Measurements from ENCODE around the gene TBC1D16. TPM values are rescaled to one million over a fixed set of nuclear protein-coding genes. Genes with fewer than 3 reads are reported as not detected.

The TBC1D16 gene
- total RNA-seq, 1 donor from 2014 or later = 21.7 TPM

GRCh38 chr17:79977708-79978547, 57.7 kb downstream of the TBC1D16 start:
- H3K27me3 ChIP-seq = no peaks in the 10 kb centered on the region
- no peak overlapping the region for H3K27ac ChIP-seq
- DNase-seq (peak; percentile 50), ATAC-seq (no peak)
- H3K36me3 ChIP-seq = no peaks in the 10 kb centered on the region
- H3K4me3 ChIP-seq = no peak overlapping the region
- TF ChIP-seq CTCF (IDR thresholded peaks at IDR 0.05) = no peak
- no peaks in the 10 kb centered on the region for H3K9me3 ChIP-seq
- intact Hi-C loops (cut with DNase I) = loop anchor here (10.0 kb wide), 1 partner anchor 193 kb away; no protein-coding TSS in a partner anchor
- H3K4me1 ChIP-seq = no peaks in the 10 kb centered on the region

DNA sequence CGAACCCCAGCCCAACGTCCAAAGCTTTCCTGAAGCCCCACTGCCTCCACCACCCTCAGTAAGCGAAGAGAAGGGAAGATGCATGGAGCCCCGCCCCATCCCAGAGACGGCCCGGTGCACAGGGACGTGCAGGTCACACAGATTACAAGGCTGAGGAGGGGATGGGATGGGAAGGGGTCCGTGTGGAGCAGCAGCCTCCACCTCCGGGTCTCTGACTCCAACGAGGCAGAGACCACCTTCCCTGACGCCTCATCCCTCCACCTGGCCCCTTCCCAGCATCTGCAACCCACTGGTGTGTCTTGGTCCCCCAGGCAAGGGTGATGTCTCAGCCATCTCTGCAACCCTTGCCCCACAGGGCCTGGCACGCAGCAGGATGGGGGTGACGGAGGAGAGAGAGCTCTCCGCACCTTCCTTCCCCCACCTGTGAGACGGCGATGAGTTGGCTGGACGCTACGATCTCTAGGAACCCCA, 58.5 kb downstream of the TBC1D16 start:
- Histone ChIP-seq H3K4me3 (no peak overlapping the region), H3K9me3 (no peaks in the 10 kb centered on the region), H3K27ac (no peak overlapping the region), H3K36me3 (no peaks in the 10 kb centered on the region), H3K4me1 (no peaks in the 10 kb centered on the region), H3K27me3 (no peaks in the 10 kb centered on the region)
- DNase-seq (peak; percentile 48), ATAC-seq (no peak)
- TF ChIP-seq CTCF (IDR thresholded peaks at IDR 0.05) = no peak
- intact Hi-C loops (cut with DNase I) = loop anchor here (10.0 kb wide), 1 partner anchor 192 kb away; no protein-coding TSS in a partner anchor

DNA sequence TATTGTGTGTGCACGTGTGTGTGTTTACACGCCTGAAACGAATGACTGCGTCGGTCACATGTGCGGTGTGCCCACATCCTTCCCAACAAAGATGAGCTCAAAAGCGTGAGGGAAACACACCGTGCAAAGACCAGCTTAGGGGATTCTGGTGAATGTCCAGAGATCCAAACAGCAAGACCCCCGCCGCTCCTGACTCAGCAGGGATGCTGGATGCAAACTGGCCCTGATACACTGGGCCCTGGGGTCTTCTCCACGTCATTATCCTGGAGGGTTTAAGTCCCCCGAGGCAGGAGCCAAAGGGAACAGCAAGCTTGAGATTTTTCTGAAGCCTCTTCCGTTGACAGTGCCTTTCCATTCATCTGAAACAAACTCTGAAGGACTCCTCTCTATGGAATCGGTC, 59.2 kb downstream of the TBC1D16 start:
- DNase-seq = peak; percentile 52
- TF ChIP-seq CTCF (IDR thresholded peaks at IDR 0.05) = no peak

GRCh38 chr17:79975498-79976134, 60.1 kb downstream of the TBC1D16 start:
- Histone ChIP-seq H3K36me3 (no peaks in the 10 kb centered on the region), H3K4me3 (no peak overlapping the region), H3K9me3 (no peaks in the 10 kb centered on the region), H3K4me1 (no peaks in the 10 kb centered on the region), H3K27me3 (no peaks in the 10 kb centered on the region), H3K27ac (no peak overlapping the region)
- no peak for TF ChIP-seq CTCF (IDR thresholded peaks at IDR 0.05)
- ATAC-seq (no peak), DNase-seq (peak; percentile 51)
- intact Hi-C loops (cut with DNase I) = loop anchor here (10.0 kb wide), 1 partner anchor 191 kb away; no protein-coding TSS in a partner anchor

More for the DNA sequence above, 59.2 kb downstream of the TBC1D16 start:
- H3K27me3 ChIP-seq = no peaks in the 10 kb centered on the region
- ATAC-seq = no peak
- intact Hi-C loops (cut with DNase I) = loop anchor here (10.0 kb wide), 1 partner anchor 192 kb away; no protein-coding TSS in a partner anchor
- H3K27ac ChIP-seq = no peak overlapping the region
- no peaks in the 10 kb centered on the region for H3K36me3 ChIP-seq
- no peaks in the 10 kb centered on the region for H3K9me3 ChIP-seq
- H3K4me3 ChIP-seq = no peak overlapping the region
- no peaks in the 10 kb centered on the region for H3K4me1 ChIP-seq

DNA sequence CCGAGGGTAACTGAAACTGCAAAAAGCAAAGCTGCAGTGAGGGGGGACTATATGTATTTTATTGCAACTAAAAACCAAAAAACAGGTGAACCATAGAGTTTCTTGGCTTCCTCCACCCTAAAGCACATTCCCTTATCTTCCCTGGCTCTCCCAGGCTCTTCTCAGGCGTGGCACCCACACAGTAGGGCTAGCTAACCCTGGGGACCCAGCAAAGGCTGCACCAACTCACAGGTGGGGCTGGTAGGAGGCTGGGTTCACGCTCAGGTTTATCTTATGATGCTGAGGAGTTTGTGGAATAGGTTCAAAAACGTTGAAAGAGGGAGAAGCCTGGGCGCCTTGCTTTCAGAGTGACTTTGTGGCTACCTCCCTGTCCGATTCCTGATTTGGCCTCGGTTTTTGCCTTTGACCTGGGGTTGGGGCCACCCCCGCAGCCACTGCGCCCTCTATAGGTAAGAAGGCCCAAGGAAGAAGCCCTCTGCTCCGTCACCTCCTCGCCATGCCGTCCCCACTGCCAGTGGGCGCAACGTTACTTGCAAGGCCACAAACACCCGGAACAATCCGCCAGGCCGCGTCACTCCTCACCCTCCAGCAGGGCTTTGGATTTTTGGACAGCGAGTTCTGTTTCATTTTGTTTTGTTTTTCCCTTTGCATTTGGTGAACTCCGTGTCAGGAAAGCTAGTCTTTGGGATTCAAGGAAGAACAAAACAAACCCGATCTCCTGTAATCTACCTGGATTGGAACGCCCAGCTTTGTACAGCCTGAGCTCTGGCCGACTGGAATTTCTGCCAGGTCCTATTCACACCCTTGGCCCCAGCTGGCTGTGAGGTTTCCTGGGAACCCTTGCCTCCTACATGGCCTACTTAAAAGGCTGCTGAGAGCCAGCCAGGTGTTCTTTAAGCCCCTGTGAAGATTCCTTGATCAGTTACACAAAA, 60.8 kb downstream of the TBC1D16 start:
- DNase-seq = peak; percentile 63
- intact Hi-C loops (cut with DNase I) = loop anchor here (10.0 kb wide), 1 partner anchor 190 kb away; no protein-coding TSS in a partner anchor
- no peak for ATAC-seq

More for the DNA sequence above, 60.8 kb downstream of the TBC1D16 start:
- no peaks in the 10 kb centered on the region for H3K4me1 ChIP-seq
- no peaks in the 10 kb centered on the region for H3K9me3 ChIP-seq
- no peaks in the 10 kb centered on the region for H3K36me3 ChIP-seq
- H3K27ac ChIP-seq = no peak overlapping the region
- TF ChIP-seq CTCF (IDR thresholded peaks at IDR 0.05) = peak; percentile 9
- H3K4me3 ChIP-seq = no peak overlapping the region
- H3K27me3 ChIP-seq = no peaks in the 10 kb centered on the region
